ENCODE data around the gene TAS2R42. TPM values are rescaled to one million over a fixed set of nuclear protein-coding genes. Genes with fewer than 3 reads are reported as not detected.

The TAS2R42 gene
- total and polyA plus RNA-seq, 2 donors, result 0.05 to 0.09 TPM

DNA sequence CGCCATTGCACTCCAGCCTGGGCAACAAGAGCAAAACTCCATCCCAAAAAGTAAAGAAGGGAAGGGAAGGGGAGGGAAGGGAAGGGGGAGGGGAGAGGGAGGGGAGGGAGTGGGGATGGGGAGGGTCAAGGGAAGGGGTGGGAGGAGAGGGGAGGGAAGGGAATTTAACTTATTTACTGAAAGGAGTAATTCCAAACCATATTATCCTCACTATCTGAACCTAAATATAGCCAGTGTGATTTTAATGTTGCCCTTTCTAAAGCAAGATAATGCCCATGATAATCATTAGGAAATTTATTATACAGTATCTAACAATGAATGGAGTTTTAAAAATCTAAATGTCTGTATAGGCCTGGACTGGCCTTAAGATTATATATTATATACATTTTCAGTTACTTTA is 8.5 kb downstream of the TAS2R42 start:
- H3K4me1 ChIP-seq (ENCODE audit: control insufficient read depth in 2 of 2, insufficient read depth in 2 of 2, low read length in 2 of 2), result no peaks in the 10 kb centered on the region
- WGBS, result 100% methylated on average over 1 of the region's 1 CpG

DNA sequence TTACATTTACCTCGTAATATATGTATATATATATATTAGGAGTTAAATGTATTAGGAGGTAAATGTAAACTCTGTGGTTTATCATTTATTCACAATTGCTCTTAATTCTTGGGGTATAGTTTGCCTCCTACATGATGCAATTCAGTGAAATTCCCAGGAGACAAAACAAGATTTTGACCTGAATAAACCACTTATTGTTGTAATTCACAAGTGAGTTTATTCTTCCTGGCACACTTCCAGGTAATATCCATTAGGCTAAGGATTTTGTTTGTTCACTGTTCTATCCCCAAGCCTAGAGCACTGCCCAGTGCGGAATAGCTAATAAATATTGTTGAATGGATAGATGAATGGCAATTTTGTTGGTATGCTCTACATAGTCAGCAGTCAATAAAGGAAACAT is 12.7 kb downstream of the TAS2R42 start:
- no peak overlapping the region for H3K4me3 ChIP-seq (ENCODE audit: low read length in 2 of 2)
- WGBS, result 97% methylated on average over 2 of the region's 2 CpGs
- DNase-seq (ENCODE audit: low read depth in 6 of 9, low spot score in 9 of 9), result no peak
- H3K9me3 ChIP-seq (ENCODE audit: control insufficient read depth in 2 of 2, insufficient read depth in 1 of 2, low read length in 1 of 2), result no peaks in the 10 kb centered on the region
- no peaks in the 10 kb centered on the region for H3K27me3 ChIP-seq (ENCODE audit: control insufficient read depth in 2 of 2, insufficient read depth in 1 of 2, low read length in 1 of 2)
- peaks cover 0 to 21% of the 10 kb centered on the region in 2 donors for H3K36me3 ChIP-seq (ENCODE audit: control insufficient read depth in 2 of 2, insufficient read depth in 2 of 2, low read length in 1 of 2)
- H3K4me1 ChIP-seq (ENCODE audit: control insufficient read depth in 2 of 2, insufficient read depth in 2 of 2, low read length in 2 of 2), result peaks cover 7 to 8% of the 10 kb centered on the region in 2 donors
- no peak overlapping the region for H3K27ac ChIP-seq (ENCODE audit: low read depth in 1 of 2, low read length in 1 of 2)

More for the DNA sequence above, 8.5 kb downstream of the TAS2R42 start:
- H3K9me3 ChIP-seq (ENCODE audit: control insufficient read depth in 2 of 2, insufficient read depth in 1 of 2, low read length in 1 of 2), result no peaks in the 10 kb centered on the region
- no peak overlapping the region for H3K4me3 ChIP-seq (ENCODE audit: low read length in 2 of 2)
- no peak overlapping the region for H3K27ac ChIP-seq (ENCODE audit: low read depth in 1 of 2, low read length in 1 of 2)
- no peaks in the 10 kb centered on the region for H3K27me3 ChIP-seq (ENCODE audit: control insufficient read depth in 2 of 2, insufficient read depth in 1 of 2, low read length in 1 of 2)
- H3K36me3 ChIP-seq (ENCODE audit: control insufficient read depth in 2 of 2, insufficient read depth in 2 of 2, low read length in 1 of 2), result peaks cover 0 to 8% of the 10 kb centered on the region in 2 donors
- no peak for DNase-seq (ENCODE audit: low read depth in 6 of 9, low spot score in 9 of 9)

DNA sequence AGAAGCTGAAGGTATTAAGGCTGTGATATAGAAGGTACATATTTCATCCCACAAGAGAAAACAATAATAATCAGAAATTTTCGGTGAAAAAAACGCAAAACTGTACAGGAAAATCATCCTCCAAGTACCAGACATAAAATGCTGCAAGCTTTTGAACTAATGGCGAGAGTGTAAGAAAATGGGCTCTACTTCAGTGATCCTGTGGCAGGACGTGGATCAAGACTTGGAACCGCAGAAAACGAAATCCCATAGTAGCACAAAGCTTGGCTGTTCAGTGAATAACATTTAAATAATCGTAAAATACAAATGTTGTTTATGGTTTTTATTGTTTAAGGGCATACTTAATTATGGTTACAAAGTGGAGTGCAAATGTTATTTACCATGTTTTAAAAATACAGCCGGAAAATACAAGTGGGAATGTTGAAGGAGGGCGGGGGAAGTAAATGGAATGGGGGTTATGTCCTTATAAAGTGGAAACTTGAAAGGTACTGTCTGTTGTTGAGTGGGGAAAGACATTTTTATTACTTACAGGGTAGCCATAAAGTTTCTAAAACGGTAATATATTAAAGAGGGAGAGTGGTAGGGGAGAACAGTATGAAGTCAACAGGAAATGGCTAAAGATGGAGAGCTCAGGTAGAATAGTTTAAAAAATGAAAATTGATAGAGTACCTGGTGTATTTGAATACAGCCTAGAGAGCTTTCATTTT is 14.6 kb downstream of the TAS2R42 start:
- H3K27me3 ChIP-seq (ENCODE audit: control insufficient read depth in 2 of 2, insufficient read depth in 1 of 2, low read length in 1 of 2), result no peaks in the 10 kb centered on the region
- H3K4me3 ChIP-seq (ENCODE audit: low read length in 2 of 2), result peak overlapping the region; percentile 50 to 67
- peaks cover 7 to 8% of the 10 kb centered on the region in 2 donors for H3K4me1 ChIP-seq (ENCODE audit: control insufficient read depth in 2 of 2, insufficient read depth in 2 of 2, low read length in 2 of 2)
- H3K36me3 ChIP-seq (ENCODE audit: control insufficient read depth in 2 of 2, insufficient read depth in 2 of 2, low read length in 1 of 2), result peaks cover 0 to 22% of the 10 kb centered on the region in 2 donors
- WGBS, result 7% methylated on average over 10 of the region's 10 CpGs
- peak overlapping the region; percentile 27 to 93 for H3K27ac ChIP-seq (ENCODE audit: low read depth in 1 of 2, low read length in 1 of 2)
- peak in 2 of 9 donors; percentile 4 to 17 for DNase-seq (ENCODE audit: low read depth in 6 of 9, low spot score in 9 of 9)
- no peaks in the 10 kb centered on the region for H3K9me3 ChIP-seq (ENCODE audit: control insufficient read depth in 2 of 2, insufficient read depth in 1 of 2, low read length in 1 of 2)

DNA sequence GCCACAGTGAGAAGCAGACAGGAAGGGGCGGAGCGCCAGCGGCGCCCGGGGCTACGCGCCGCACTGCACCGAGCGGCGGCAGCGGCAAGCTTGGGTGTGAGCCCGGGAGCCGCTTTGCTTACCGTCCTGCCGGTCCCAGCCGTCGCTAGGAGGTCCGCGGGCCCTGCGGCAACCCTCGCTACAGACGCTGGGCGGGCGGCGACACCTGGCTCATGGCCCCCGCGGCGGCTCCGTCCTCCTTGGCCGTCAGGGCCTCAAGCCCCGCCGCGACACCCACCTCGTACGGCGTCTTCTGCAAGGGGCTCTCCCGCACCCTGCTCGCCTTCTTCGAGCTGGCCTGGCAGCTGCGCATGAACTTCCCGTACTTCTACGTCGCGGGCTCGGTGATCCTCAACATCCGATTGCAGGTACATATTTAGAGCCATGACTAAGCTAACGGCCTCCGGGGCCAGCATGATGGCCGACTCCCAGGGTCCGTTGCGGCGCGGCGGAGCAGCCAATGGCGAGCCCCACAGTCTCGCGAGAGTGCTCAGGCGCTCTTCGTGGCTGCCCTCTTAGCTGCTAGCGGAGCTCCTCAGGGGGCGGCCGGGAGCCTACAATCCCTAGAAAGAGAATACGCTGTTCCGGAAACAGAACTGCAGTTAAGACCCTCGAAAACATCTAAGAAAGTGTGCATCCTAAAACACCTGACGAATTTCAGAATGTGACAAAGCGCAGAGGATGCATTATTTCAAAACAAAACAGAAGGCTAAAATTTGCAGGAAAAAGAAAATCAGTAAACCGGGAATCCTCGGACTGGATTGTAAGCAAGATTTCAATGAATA is 15.4 kb downstream of the TAS2R42 start, which contains the start of gene SMIM10L1:
Gene SMIM10L1, plus strand, starts transcription at position 50 of the 824 bp plus-strand sequence. Its CDS starts 163 bp downstream, at position 213.
- peak; percentile 75 to 96 (median 90) for DNase-seq (ENCODE audit: low read depth in 6 of 9, low spot score in 9 of 9)
- H3K9me3 ChIP-seq (ENCODE audit: control insufficient read depth in 2 of 2, insufficient read depth in 1 of 2, low read length in 1 of 2), result no peaks in the 10 kb centered on the region
- H3K27me3 ChIP-seq (ENCODE audit: control insufficient read depth in 2 of 2, insufficient read depth in 1 of 2, low read length in 1 of 2), result no peaks in the 10 kb centered on the region
- peaks cover 7 to 8% of the 10 kb centered on the region in 2 donors for H3K4me1 ChIP-seq (ENCODE audit: control insufficient read depth in 2 of 2, insufficient read depth in 2 of 2, low read length in 2 of 2)
- H3K27ac ChIP-seq (ENCODE audit: low read depth in 1 of 2, low read length in 1 of 2), result peak within 1 kb of the TSS; percentile 93 to 99
- H3K36me3 ChIP-seq (ENCODE audit: control insufficient read depth in 2 of 2, insufficient read depth in 2 of 2, low read length in 1 of 2), result peaks cover 0 to 19% of the 10 kb centered on the region in 2 donors
- WGBS, result under 1% methylated on average over 70 of the region's 70 CpGs
- peak within 1 kb of the TSS; percentile 50 to 67 for H3K4me3 ChIP-seq (ENCODE audit: low read length in 2 of 2)

DNA sequence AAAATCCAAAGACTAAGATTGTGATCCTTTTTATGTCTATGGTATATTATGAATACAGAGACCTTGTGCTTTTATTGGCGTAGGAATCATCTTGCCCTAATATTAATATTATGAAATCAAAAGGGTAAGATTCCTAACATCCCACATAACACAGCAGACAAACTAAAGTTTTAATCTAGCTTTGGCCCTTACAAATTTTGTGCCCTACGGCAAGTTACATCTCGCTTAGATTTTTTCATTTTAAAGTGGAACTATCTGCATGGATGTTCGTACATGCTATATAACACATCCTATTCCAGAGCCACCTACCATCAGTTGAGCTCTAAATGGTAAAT is 16.0 kb downstream of the TAS2R42 start:
- peaks cover 7 to 8% of the 10 kb centered on the region in 2 donors for H3K4me1 ChIP-seq (ENCODE audit: control insufficient read depth in 2 of 2, insufficient read depth in 2 of 2, low read length in 2 of 2)

DNA sequence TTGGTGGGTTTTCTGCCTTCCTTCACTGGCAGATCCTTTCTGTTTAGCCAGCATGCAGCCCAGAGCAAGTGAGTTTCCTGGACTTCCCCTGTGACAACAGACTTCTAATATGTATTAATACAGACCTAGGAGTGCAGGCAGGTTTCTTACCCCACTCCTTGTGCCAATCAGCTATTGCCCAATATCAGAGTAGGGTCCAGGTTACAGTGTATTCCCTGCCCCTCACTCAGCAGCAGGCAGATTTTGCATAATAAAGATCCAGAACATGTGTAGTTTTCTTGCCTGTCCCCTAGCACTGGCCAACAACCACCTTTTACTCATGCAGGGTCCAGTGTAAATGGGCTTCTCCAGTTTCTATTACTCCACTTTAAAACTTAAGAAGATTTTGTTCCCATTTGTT is 20.4 kb downstream of the TAS2R42 start:
- no peaks in the 10 kb centered on the region for H3K9me3 ChIP-seq (ENCODE audit: control insufficient read depth in 2 of 2, insufficient read depth in 1 of 2, low read length in 1 of 2)
- no peak for DNase-seq (ENCODE audit: low read depth in 6 of 9, low spot score in 9 of 9)
- no peak overlapping the region for H3K27ac ChIP-seq (ENCODE audit: low read depth in 1 of 2, low read length in 1 of 2)
- H3K27me3 ChIP-seq (ENCODE audit: control insufficient read depth in 2 of 2, insufficient read depth in 1 of 2, low read length in 1 of 2), result no peaks in the 10 kb centered on the region
- H3K4me3 ChIP-seq (ENCODE audit: low read length in 2 of 2), result no peak overlapping the region
- peaks cover 5% of the 10 kb centered on the region in 2 donors for H3K4me1 ChIP-seq (ENCODE audit: control insufficient read depth in 2 of 2, insufficient read depth in 2 of 2, low read length in 2 of 2)
- H3K36me3 ChIP-seq (ENCODE audit: control insufficient read depth in 2 of 2, insufficient read depth in 2 of 2, low read length in 1 of 2), result peaks cover 7 to 25% of the 10 kb centered on the region in 2 donors

More for the DNA sequence above, 16.0 kb downstream of the TAS2R42 start:
- DNase-seq (ENCODE audit: low read depth in 6 of 9, low spot score in 9 of 9), result peak in 2 of 9 donors; percentile 3 to 67
- 4% methylated on average over 4 of the region's 4 CpGs for WGBS
- Histone ChIP-seq H3K27me3 (ENCODE audit: control insufficient read depth in 2 of 2, insufficient read depth in 1 of 2, low read length in 1 of 2) (no peaks in the 10 kb centered on the region), H3K4me3 (ENCODE audit: low read length in 2 of 2) (peak overlapping the region; percentile 50 to 67), H3K27ac (ENCODE audit: low read depth in 1 of 2, low read length in 1 of 2) (peak overlapping the region; percentile 93 to 99), H3K36me3 (ENCODE audit: control insufficient read depth in 2 of 2, insufficient read depth in 2 of 2, low read length in 1 of 2) (peaks cover 6 to 23% of the 10 kb centered on the region in 2 donors), H3K9me3 (ENCODE audit: control insufficient read depth in 2 of 2, insufficient read depth in 1 of 2, low read length in 1 of 2) (no peaks in the 10 kb centered on the region)

DNA sequence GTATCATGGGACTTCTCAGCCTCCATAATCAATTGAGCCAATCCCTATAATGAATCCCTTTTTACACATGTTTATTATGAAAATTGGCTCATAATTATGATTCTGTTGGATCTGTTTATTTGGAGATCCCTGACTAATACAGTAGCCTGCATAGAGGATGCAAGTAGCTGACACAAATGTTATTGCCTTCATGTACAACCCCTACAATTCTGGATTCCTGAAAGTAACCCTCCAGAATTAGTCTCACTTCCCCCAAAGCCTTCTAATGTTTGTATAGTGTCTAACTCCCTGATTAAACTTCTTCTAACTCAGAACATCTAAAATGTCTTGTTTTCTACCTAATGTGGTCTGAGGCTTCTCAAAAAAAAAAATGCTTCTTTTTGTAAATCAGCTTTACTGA is 22.4 kb downstream of the TAS2R42 start:
- Histone ChIP-seq H3K4me1 (ENCODE audit: control insufficient read depth in 2 of 2, insufficient read depth in 2 of 2, low read length in 2 of 2) (peaks cover 2 to 3% of the 10 kb centered on the region in 2 donors), H3K4me3 (ENCODE audit: low read length in 2 of 2) (no peak overlapping the region), H3K36me3 (ENCODE audit: control insufficient read depth in 2 of 2, insufficient read depth in 2 of 2, low read length in 1 of 2) (peaks cover 7 to 22% of the 10 kb centered on the region in 2 donors), H3K9me3 (ENCODE audit: control insufficient read depth in 2 of 2, insufficient read depth in 1 of 2, low read length in 1 of 2) (no peaks in the 10 kb centered on the region), H3K27me3 (ENCODE audit: control insufficient read depth in 2 of 2, insufficient read depth in 1 of 2, low read length in 1 of 2) (no peaks in the 10 kb centered on the region), H3K27ac (ENCODE audit: low read depth in 1 of 2, low read length in 1 of 2) (no peak overlapping the region)
- no peak for DNase-seq (ENCODE audit: low read depth in 6 of 9, low spot score in 9 of 9)

DNA sequence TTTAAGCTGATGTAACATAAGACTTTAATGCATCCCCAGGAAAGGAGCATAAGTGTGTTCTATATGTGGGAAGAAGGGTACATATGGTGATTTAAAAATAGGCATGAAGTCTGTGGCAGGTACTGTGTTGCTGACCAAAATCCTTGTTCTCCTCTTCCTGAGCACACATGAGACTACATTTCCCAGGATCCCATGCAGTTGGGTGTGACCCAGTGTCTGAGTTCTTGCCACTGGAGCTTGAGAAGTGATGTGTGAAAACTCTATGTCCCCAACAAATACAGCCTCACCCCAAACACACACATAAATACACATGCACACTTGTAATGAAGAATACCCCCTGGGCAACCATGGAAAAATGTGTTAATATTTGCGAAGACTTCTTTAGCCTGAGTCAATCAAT is 24.2 kb downstream of the TAS2R42 start:
- H3K4me1 ChIP-seq (ENCODE audit: control insufficient read depth in 2 of 2, insufficient read depth in 2 of 2, low read length in 2 of 2), result no peaks in the 10 kb centered on the region
- DNase-seq (ENCODE audit: low read depth in 6 of 9, low spot score in 9 of 9), result peak in 1 of 9 donors; percentile 7
- 100% methylated on average over 1 of the region's 1 CpG for WGBS

DNA sequence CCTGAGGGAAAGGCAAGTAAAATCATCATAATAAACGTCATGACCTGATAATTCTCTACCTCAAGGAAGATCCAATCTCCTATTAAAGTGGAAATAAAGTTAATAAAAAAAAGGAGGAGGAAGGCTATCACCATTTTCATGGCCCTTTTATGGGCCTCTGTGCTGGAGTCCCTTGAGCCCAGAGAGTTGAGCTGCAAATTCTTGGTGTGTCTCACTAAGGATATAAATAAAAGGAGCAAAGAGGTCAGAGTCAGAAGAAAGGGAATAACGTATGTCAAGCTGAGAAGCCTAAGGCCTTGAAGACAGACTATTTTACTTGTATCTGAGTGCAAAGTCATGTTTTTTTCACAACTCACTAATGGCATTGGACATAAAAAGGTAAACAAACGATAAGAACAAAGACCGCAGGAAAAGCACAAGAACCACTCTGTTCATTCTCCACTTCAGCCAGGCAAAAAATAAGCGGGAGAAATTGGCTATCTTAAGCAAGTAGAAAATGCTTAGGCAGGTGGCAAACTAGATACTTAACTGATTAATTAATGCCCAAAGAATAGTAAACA is 27.8 kb downstream of the TAS2R42 start:
- no peaks in the 10 kb centered on the region for H3K27me3 ChIP-seq (ENCODE audit: control insufficient read depth in 2 of 2, insufficient read depth in 1 of 2, low read length in 1 of 2)

More for the DNA sequence above, 24.2 kb downstream of the TAS2R42 start:
- Histone ChIP-seq H3K4me3 (ENCODE audit: low read length in 2 of 2) (no peak overlapping the region), H3K36me3 (ENCODE audit: control insufficient read depth in 2 of 2, insufficient read depth in 2 of 2, low read length in 1 of 2) (peaks cover 7 to 18% of the 10 kb centered on the region in 2 donors), H3K9me3 (ENCODE audit: control insufficient read depth in 2 of 2, insufficient read depth in 1 of 2, low read length in 1 of 2) (no peaks in the 10 kb centered on the region), H3K27me3 (ENCODE audit: control insufficient read depth in 2 of 2, insufficient read depth in 1 of 2, low read length in 1 of 2) (no peaks in the 10 kb centered on the region), H3K27ac (ENCODE audit: low read depth in 1 of 2, low read length in 1 of 2) (no peak overlapping the region)

More for the DNA sequence above, 27.8 kb downstream of the TAS2R42 start:
- peaks cover 0 to 11% of the 10 kb centered on the region in 2 donors for H3K36me3 ChIP-seq (ENCODE audit: control insufficient read depth in 2 of 2, insufficient read depth in 2 of 2, low read length in 1 of 2)
- no peak for DNase-seq (ENCODE audit: low read depth in 6 of 9, low spot score in 9 of 9)
- H3K4me1 ChIP-seq (ENCODE audit: control insufficient read depth in 2 of 2, insufficient read depth in 2 of 2, low read length in 2 of 2), result no peaks in the 10 kb centered on the region
- H3K9me3 ChIP-seq (ENCODE audit: control insufficient read depth in 2 of 2, insufficient read depth in 1 of 2, low read length in 1 of 2), result no peaks in the 10 kb centered on the region
- H3K4me3 ChIP-seq (ENCODE audit: low read length in 2 of 2), result no peak overlapping the region
- 77% methylated on average over 5 of the region's 5 CpGs for WGBS
- no peak overlapping the region for H3K27ac ChIP-seq (ENCODE audit: low read depth in 1 of 2, low read length in 1 of 2)
